Neuron (in vitro differentiated cells): Measurements from ENCODE around the gene UCKL1.
"Not testable (repeated sequence)": the region's sequence is repeated elsewhere in the genome, so short reads cannot be mapped to it uniquely, and the experiment has no call there.

Experiments used
- H2AFZ ChIP-seq: one replicate; pipeline ENCODE4 v1.6.1; 2013; ENCODE audit warnings: low read depth, mild to moderate bottlenecking, inconsistent platforms, low read length, moderate library complexity
- H3K27me3 ChIP-seq: one replicate; pipeline ENCODE4 v1.6.1; 2013; ENCODE audit warnings: low read length; ENCODE audit not compliant: insufficient read depth
- H3K36me3 ChIP-seq: one replicate; pipeline ENCODE4 v1.6.1; 2013; ENCODE audit warnings: low read length; ENCODE audit not compliant: insufficient read depth
- H3K4me1 ChIP-seq: one replicate; pipeline ENCODE4 v1.6.1; 2013; ENCODE audit warnings: low read length; ENCODE audit not compliant: insufficient read depth
- H3K4me3 ChIP-seq: 2 replicates; pipeline ENCODE4 v1.5.1; 2013; ENCODE audit warnings: mild to moderate bottlenecking, low read length, moderate library complexity
- H3K9me3 ChIP-seq: one replicate; pipeline ENCODE4 v1.6.1; 2013; ENCODE audit warnings: low read length

Gene UCKL1

GRCh38 chr20:63940071-63940471 is 16.1 kb downstream of the UCKL1 start:
- H2AFZ ChIP-seq, result no peak overlapping the region
- no peaks in the 10 kb centered on the region for H3K27me3 ChIP-seq
- no peaks in the 10 kb centered on the region for H3K4me1 ChIP-seq
- H3K36me3 ChIP-seq, result peaks cover 61% of the 10 kb centered on the region
- H3K4me3 ChIP-seq, result no peak overlapping the region
- H3K9me3 ChIP-seq, result peaks cover 9% of the 10 kb centered on the region

GRCh38 chr20:63939061-63939935 is 16.9 kb downstream of the UCKL1 start:
- Histone ChIP-seq H2AFZ (no peak overlapping the region), H3K4me1 (no peaks in the 10 kb centered on the region), H3K9me3 (peaks cover 9% of the 10 kb centered on the region), H3K27me3 (no peaks in the 10 kb centered on the region), H3K4me3 (no peak overlapping the region), H3K36me3 (peaks cover 61% of the 10 kb centered on the region)

GRCh38 chr20:63937596-63937995 is 18.6 kb downstream of the UCKL1 start:
- Histone ChIP-seq H2AFZ (no peak overlapping the region), H3K36me3 (peaks cover 56% of the 10 kb centered on the region), H3K27me3 (no peaks in the 10 kb centered on the region), H3K9me3 (peaks cover 9% of the 10 kb centered on the region), H3K4me1 (no peaks in the 10 kb centered on the region), H3K4me3 (no peak overlapping the region)

GRCh38 chr20:63935447-63935846 is 20.8 kb downstream of the UCKL1 start:
- Histone ChIP-seq H3K4me1 (no peaks in the 10 kb centered on the region), H3K36me3 (peaks cover 69% of the 10 kb centered on the region)

GRCh38 chr20:63934271-63935068 is 21.7 kb downstream of the UCKL1 start:
- peaks cover 7% of the 10 kb centered on the region for H3K9me3 ChIP-seq
- no peak overlapping the region for H2AFZ ChIP-seq
- no peaks in the 10 kb centered on the region for H3K4me1 ChIP-seq
- H3K36me3 ChIP-seq, result peaks cover 70% of the 10 kb centered on the region
- no peaks in the 10 kb centered on the region for H3K27me3 ChIP-seq
- H3K4me3 ChIP-seq, result no peak overlapping the region

More at GRCh38 chr20:63935447-63935846, 20.8 kb downstream of the UCKL1 start:
- no peak overlapping the region for H2AFZ ChIP-seq
- H3K27me3 ChIP-seq, result no peaks in the 10 kb centered on the region
- H3K9me3 ChIP-seq, result peaks cover 11% of the 10 kb centered on the region
- H3K4me3 ChIP-seq, result no peak overlapping the region

- H3K9me3 ChIP-seq, result peaks cover 6% of the 10 kb centered on the region
- no peaks in the 10 kb centered on the region for H3K4me1 ChIP-seq
- peaks cover 70% of the 10 kb centered on the region for H3K36me3 ChIP-seq
Measured at GRCh38 chr20:63933646-63934045, 22.6 kb downstream of the UCKL1 start.

GRCh38 chr20:63932606-63933160 is 23.5 kb downstream of the UCKL1 start:
- peaks cover 76% of the 10 kb centered on the region for H3K36me3 ChIP-seq
- no peak overlapping the region for H3K4me3 ChIP-seq
- no peaks in the 10 kb centered on the region for H3K27me3 ChIP-seq
- no peaks in the 10 kb centered on the region for H3K4me1 ChIP-seq
- H3K9me3 ChIP-seq, result peaks cover 3% of the 10 kb centered on the region
- H2AFZ ChIP-seq, result no peak overlapping the region

More at GRCh38 chr20:63933646-63934045, 22.6 kb downstream of the UCKL1 start:
- no peak overlapping the region for H3K4me3 ChIP-seq
- H3K27me3 ChIP-seq, result no peaks in the 10 kb centered on the region
- no peak overlapping the region for H2AFZ ChIP-seq

- Histone ChIP-seq H3K27me3 (no peaks in the 10 kb centered on the region), H3K4me3 (no peak overlapping the region), H3K9me3 (peaks cover 2% of the 10 kb centered on the region), H3K4me1 (no peaks in the 10 kb centered on the region), H2AFZ (no peak overlapping the region), H3K36me3 (peaks cover 80% of the 10 kb centered on the region)
Measured at GRCh38 chr20:63931735-63932134, 24.5 kb downstream of the UCKL1 start.

GRCh38 chr20:63930971-63931553 is 25.2 kb downstream of the UCKL1 start:
- H3K4me3 ChIP-seq, result no peak overlapping the region
- H3K9me3 ChIP-seq, result peaks cover 2% of the 10 kb centered on the region
- no peak overlapping the region for H2AFZ ChIP-seq
- H3K4me1 ChIP-seq, result no peaks in the 10 kb centered on the region
- H3K36me3 ChIP-seq, result peaks cover 82% of the 10 kb centered on the region
- H3K27me3 ChIP-seq, result no peaks in the 10 kb centered on the region

- not testable (repeated sequence) for H3K4me3 ChIP-seq, H3K4me1 ChIP-seq, H2AFZ ChIP-seq, H3K9me3 ChIP-seq, H3K27me3 ChIP-seq
- peaks cover 67% of the 10 kb centered on the region for H3K36me3 ChIP-seq
Measured at GRCh38 chr20:63929473-63929883, 26.7 kb downstream of the UCKL1 start.

GRCh38 chr20:63929071-63929470 is 27.1 kb downstream of the UCKL1 start:
- Histone ChIP-seq H3K4me1 (no peaks in the 10 kb centered on the region), H3K4me3 (no peak overlapping the region), H3K27me3 (no peaks in the 10 kb centered on the region), H2AFZ (no peak overlapping the region), H3K36me3 (peaks cover 65% of the 10 kb centered on the region), H3K9me3 (peaks cover 2% of the 10 kb centered on the region)

- H3K4me3 ChIP-seq, result no peak overlapping the region
- no peaks in the 10 kb centered on the region for H3K4me1 ChIP-seq
- H3K27me3 ChIP-seq, result no peaks in the 10 kb centered on the region
- no peak overlapping the region for H2AFZ ChIP-seq
- H3K9me3 ChIP-seq, result no peaks in the 10 kb centered on the region
- H3K36me3 ChIP-seq, result peaks cover 45% of the 10 kb centered on the region
Measured at GRCh38 chr20:63926298-63926697, 29.9 kb downstream of the UCKL1 start.

GRCh38 chr20:63924241-63924640 is 32.0 kb downstream of the UCKL1 start:
- Histone ChIP-seq H3K27me3 (no peaks in the 10 kb centered on the region), H2AFZ (no peak overlapping the region), H3K4me1 (no peaks in the 10 kb centered on the region), H3K9me3 (no peaks in the 10 kb centered on the region), H3K36me3 (peaks cover 31% of the 10 kb centered on the region), H3K4me3 (no peak overlapping the region)
